Left lung (tissue), 10 donors: ENCODE results near the gene PITX3. TPM values are rescaled to one million over a fixed set of nuclear protein-coding genes. Genes with fewer than 3 reads are reported as not detected.

Experiments used
- ATAC-seq: fragments of 200-7000 bp; cut with Tn5 transposase; one replicate; pipeline ENCODE4 v1.9.1; 2020; ENCODE audit warnings: moderate library complexity
- DNase-seq, 4 donors: peaks; one replicate each; pipeline ENCODE4 v3.0.0-alpha.2; 2013 to 2020
- H3K27ac ChIP-seq, 2 donors: fragments of 200-600 bp; sonication (generic) in 1 of 2; one replicate each; pipeline versions ENCODE4 v1.5.0 to v1.8.0; 2020 to 2021
- H3K27me3 ChIP-seq, 2 donors: fragments of 200-600 bp; sonication (generic) in 1 of 2; one replicate each; pipeline versions ENCODE4 v1.5.0 to v1.8.0; 2020 to 2021
- H3K36me3 ChIP-seq, 2 donors: fragments of 200-600 bp; sonication (generic) in 1 of 2; one replicate each; pipeline versions ENCODE4 v1.5.0 to v1.8.0; 2020 to 2021
- H3K4me1 ChIP-seq, 2 donors: fragments of 200-600 bp; one replicate each; pipeline ENCODE4 v1.8.0; 2021
- H3K4me3 ChIP-seq, 2 donors: fragments of 200-600 bp; sonication (generic) in 1 of 2; one replicate each; pipeline versions ENCODE4 v1.5.0 to v1.8.0; 2020 to 2021; ENCODE audit warnings: mild to moderate bottlenecking in 1 of 2
- H3K9me3 ChIP-seq, 2 donors: fragments of 200-600 bp; sonication (generic) in 1 of 2; one replicate each; pipeline versions ENCODE4 v1.5.0 to v1.8.0; 2020 to 2021
- intact Hi-C, 2 donors: fragments of 100-400 bp; cut with DNase I; formaldehyde crosslinking; loops; one replicate each; pipeline versions ENCODE4 v1.11.2 to v1.14.2; 2022
- polyA plus RNA-seq, 6 donors: library from polyadenylated mRNA; unstranded; fragments of 120-200 nt; gene quantifications; one replicate each; pipeline ENCODE4 v1.2.1, GENCODE V29; 2013; ENCODE audit not compliant: insufficient read length in 6 of 6
- total RNA-seq, 2 donors: library from RNA; stranded (reverse); fragmentation: NEBNext Ultra II Directional; extraction: Animal tissue kit (Norgen Biotek cat#: 25700); gene quantifications; one replicate each; pipeline ENCODE4 v1.2.1, GENCODE V29; 2021
- TF ChIP-seq, protein P1 (sequence below), 2 donors: fragments of 200-600 bp; sonication (generic) in 1 of 2; IDR thresholded peaks; one replicate each; pipeline versions ENCODE4 v1.5.0 to v1.8.0; 2021; ENCODE audit warnings: antibody characterized with exemption in 2 of 2
- donor health status: DM: no; HTN: yes; CAD: no.
- donor health status: DM: no; HTN: no; CAD: no.

Gene PITX3
- total and polyA plus RNA-seq, 8 donors = 0.28 to 1.4 (median 0.32) TPM; not detected in 1

DNA sequence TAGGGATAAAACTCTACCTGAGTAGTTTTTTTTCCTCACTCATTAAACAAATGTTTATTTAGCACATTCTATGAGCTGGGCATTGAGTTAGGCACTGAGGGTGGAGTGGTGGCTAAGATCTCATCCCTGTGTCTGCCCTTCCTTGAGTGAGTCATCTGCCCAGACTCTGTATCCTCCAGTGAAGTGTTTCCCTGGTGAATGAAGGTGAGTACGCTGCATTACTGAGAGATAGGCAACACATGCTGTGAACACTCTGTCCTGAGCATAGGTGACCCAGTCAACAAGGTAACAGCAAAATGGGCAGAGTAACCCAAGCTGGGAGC lies 5.8 kb downstream of the PITX3 start:
- Histone ChIP-seq H3K36me3 (no peaks in the 10 kb centered on the region), H3K9me3 (no peaks in the 10 kb centered on the region), H3K27me3 (peaks cover 13 to 91% of the 10 kb centered on the region in 2 donors), H3K4me3 (no peak overlapping the region), H3K27ac (no peak overlapping the region), H3K4me1 (peaks cover 0 to 18% of the 10 kb centered on the region in 2 donors)
- intact Hi-C loops = loop anchor here in 1 of 2 donors (10.0 kb wide), 1 partner anchor 119 kb away; no protein-coding TSS in a partner anchor
- TF ChIP-seq, protein P1, sequence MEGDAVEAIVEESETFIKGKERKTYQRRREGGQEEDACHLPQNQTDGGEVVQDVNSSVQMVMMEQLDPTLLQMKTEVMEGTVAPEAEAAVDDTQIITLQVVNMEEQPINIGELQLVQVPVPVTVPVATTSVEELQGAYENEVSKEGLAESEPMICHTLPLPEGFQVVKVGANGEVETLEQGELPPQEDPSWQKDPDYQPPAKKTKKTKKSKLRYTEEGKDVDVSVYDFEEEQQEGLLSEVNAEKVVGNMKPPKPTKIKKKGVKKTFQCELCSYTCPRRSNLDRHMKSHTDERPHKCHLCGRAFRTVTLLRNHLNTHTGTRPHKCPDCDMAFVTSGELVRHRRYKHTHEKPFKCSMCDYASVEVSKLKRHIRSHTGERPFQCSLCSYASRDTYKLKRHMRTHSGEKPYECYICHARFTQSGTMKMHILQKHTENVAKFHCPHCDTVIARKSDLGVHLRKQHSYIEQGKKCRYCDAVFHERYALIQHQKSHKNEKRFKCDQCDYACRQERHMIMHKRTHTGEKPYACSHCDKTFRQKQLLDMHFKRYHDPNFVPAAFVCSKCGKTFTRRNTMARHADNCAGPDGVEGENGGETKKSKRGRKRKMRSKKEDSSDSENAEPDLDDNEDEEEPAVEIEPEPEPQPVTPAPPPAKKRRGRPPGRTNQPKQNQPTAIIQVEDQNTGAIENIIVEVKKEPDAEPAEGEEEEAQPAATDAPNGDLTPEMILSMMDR (IDR thresholded peaks at IDR 0.05) = no peak
- ATAC-seq = no peak
- no peak for DNase-seq

DNA sequence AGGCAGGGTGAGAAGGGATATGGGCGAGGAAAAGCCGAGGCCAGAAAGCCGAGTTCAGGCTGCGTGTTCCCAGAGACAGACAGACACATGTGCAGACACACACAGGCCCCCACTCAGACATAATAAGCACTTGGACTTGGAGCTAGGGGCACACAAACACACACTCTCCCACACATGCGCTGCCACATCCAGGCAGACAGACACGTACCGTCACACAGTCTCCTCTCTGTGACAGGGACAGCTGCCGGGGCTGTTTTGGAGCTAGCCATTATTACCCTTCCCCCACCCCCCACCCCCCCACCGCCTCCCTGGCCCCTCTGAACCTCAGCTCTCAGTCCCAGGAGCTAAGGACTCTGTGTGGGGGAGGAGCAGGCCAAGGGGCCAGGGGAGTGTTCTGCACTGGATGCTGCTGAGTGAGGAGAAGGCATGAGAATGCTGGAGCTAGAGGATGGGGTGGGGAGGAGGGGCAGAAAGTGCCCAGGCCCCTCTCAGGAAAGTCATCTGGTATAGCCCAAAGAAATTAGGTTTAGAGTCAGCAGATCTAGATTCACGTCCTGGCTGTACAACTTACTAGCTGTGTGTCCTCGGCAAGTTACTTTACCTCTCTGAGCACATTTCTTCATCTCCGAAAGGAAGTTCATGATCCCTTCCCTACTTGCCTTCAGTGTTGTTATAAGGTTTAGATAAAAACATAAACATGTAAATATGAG lies 6.3 kb downstream of the PITX3 start:
- Histone ChIP-seq H3K36me3 (no peaks in the 10 kb centered on the region), H3K9me3 (no peaks in the 10 kb centered on the region), H3K4me1 (peaks cover 4 to 21% of the 10 kb centered on the region in 2 donors), H3K4me3 (no peak overlapping the region), H3K27me3 (peaks cover 16 to 91% of the 10 kb centered on the region in 2 donors), H3K27ac (no peak overlapping the region)
- ATAC-seq (no peak), DNase-seq (no peak)
- intact Hi-C loops = loop anchor here (5.0 to 10.0 kb wide), 2 partner anchors 117 to 120 kb away; no protein-coding TSS in a partner anchor
- TF ChIP-seq, protein P1 (IDR thresholded peaks at IDR 0.05) = no peak

DNA sequence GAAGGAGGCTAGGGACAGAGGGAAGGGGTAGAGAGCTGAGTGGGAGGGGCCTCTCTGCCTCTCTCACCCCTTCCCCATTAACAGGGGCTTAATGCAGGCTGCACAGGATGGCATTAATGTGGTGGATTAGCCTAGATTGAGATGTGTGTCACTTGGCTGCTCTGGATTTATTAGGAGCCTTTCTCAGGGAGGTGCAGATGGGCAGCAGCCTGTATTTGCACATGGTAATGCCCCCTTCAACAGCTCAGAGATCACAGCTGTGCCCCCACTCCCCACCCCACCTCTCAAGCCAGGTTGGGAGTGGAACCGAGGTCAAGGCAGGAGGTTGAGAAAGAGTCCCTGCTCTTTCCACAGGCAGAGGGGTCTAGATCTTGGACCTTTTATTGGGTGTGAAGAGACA lies 7.3 kb downstream of the PITX3 start:
- Histone ChIP-seq H3K36me3 (no peaks in the 10 kb centered on the region), H3K9me3 (no peaks in the 10 kb centered on the region), H3K4me1 (peaks cover 7 to 23% of the 10 kb centered on the region in 2 donors), H3K27me3 (peaks cover 16 to 84% of the 10 kb centered on the region in 2 donors), H3K27ac (no peak overlapping the region), H3K4me3 (no peak overlapping the region)
- DNase-seq (no peak), ATAC-seq (no peak)
- intact Hi-C loops = loop anchor here (5.0 to 10.0 kb wide), 2 partner anchors 118 to 121 kb away; no protein-coding TSS in a partner anchor
- TF ChIP-seq, protein P1 (IDR thresholded peaks at IDR 0.05) = no peak

DNA sequence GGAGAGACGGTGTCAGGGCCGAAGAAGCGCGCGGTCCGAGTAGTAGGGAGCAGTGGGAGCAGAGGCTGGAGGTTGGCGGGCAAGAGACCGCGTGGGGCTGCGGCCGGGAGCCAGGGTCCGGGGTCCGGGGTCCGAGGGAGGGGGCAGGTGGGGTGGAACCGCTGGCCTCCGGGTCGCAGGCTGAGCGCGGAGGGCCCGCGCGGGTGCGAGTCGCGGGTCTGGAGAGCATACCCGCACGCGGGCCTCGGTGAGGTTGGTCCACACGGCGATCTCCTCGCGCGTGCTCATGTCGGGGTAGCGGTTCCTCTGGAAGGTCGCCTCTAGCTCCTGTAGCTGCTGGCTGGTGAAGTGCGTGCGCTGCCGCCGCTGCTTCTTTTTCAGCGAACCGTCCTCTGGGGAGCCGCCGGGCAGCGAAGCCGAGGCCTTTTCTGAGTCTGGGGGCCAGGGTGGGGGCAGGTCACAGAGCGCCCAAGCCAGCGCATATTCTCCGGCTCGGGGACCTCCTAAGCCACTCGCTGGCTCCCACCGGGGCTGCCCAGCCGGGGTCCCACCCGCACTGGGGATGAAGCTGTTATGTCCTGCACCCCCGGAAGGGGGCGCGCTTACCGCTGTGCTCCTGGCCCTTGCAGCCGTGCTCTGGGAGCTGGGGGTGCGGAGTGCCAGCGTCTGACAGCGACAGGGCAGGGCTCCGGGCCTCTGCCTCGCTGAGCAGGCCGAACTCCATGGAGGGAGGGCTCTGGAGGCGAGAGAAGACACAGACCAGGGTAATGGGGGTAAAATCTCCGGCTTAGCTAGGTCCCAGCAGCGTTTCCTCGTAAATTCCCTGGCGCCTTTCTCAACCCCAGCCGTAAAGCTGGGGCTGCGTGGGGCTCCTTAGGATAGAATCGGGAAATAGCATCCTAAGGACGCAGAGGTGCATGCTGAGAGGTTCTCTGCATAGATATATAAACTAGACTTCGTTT lies 9.7 kb downstream of the PITX3 start:
- ATAC-seq = peak; percentile 79
- peak in 3 of 4 donors; percentile 18 to 92 (median 59) for DNase-seq
- Histone ChIP-seq H3K9me3 (no peaks in the 10 kb centered on the region), H3K36me3 (no peaks in the 10 kb centered on the region), H3K27ac (no peak overlapping the region), H3K4me1 (peaks cover 7 to 34% of the 10 kb centered on the region in 2 donors), H3K27me3 (peaks cover 16 to 64% of the 10 kb centered on the region in 2 donors), H3K4me3 (peak overlapping the region in 1 of 2 donors; percentile 43)
- TF ChIP-seq, protein P1 (IDR thresholded peaks at IDR 0.05) = peak; percentile 63 to 81
- intact Hi-C loops = loop anchor here (5.0 to 10.0 kb wide), 2 partner anchors 121 to 123 kb away; no protein-coding TSS in a partner anchor
